Measurements from ENCODE around the gene CFL1.

CFL1 gene

GRCh38 chr11:65810046-65810868, 47.7 kb downstream of the CFL1 start:
- TF ChIP-seq TAF1 (IDR thresholded peaks at IDR 0.05; ENCODE audit: borderline replicate concordance, insufficient read depth, low read length): no peak
- no peak for TF ChIP-seq POLR2AphosphoS5 (IDR thresholded peaks at IDR 0.05; ENCODE audit: low read depth, low read length)
- no peak for TF ChIP-seq SIN3A (IDR thresholded peaks at IDR 0.05; ENCODE audit: borderline replicate concordance, insufficient read depth, low read length)
- TF ChIP-seq FOXP2 (optimal IDR thresholded peaks at IDR 0.05; ENCODE audit: borderline replicate concordance, extremely low read depth, extremely low read length, insufficient read depth): no peak
- TF ChIP-seq REST (IDR thresholded peaks at IDR 0.05; ENCODE audit: insufficient read depth in 1 of 2, low read depth in 2 of 2, low read length in 2 of 2): no peak

- TF ChIP-seq REST (IDR thresholded peaks at IDR 0.05; ENCODE audit: insufficient read depth in 1 of 2, low read depth in 2 of 2, low read length in 2 of 2) (no peak), SIN3A (IDR thresholded peaks at IDR 0.05; ENCODE audit: borderline replicate concordance, insufficient read depth, low read length) (no peak), FOXP2 (optimal IDR thresholded peaks at IDR 0.05; ENCODE audit: borderline replicate concordance, extremely low read depth, extremely low read length, insufficient read depth) (no peak), TAF1 (IDR thresholded peaks at IDR 0.05; ENCODE audit: borderline replicate concordance, insufficient read depth, low read length) (no peak), POLR2AphosphoS5 (IDR thresholded peaks at IDR 0.05; ENCODE audit: low read depth, low read length) (no peak)
Measured at GRCh38 chr11:65809496-65809895, 48.5 kb downstream of the CFL1 start.

- TF ChIP-seq FOXP2 (optimal IDR thresholded peaks at IDR 0.05; ENCODE audit: borderline replicate concordance, extremely low read depth, extremely low read length, insufficient read depth) (no peak), POLR2AphosphoS5 (IDR thresholded peaks at IDR 0.05; ENCODE audit: low read depth, low read length) (no peak), TAF1 (IDR thresholded peaks at IDR 0.05; ENCODE audit: borderline replicate concordance, insufficient read depth, low read length) (no peak), SIN3A (IDR thresholded peaks at IDR 0.05; ENCODE audit: borderline replicate concordance, insufficient read depth, low read length) (no peak), REST (IDR thresholded peaks at IDR 0.05; ENCODE audit: insufficient read depth in 1 of 2, low read depth in 2 of 2, low read length in 2 of 2) (no peak)
Measured at GRCh38 chr11:65808744-65809341, 49.1 kb downstream of the CFL1 start.

- TF ChIP-seq TAF1 (IDR thresholded peaks at IDR 0.05; ENCODE audit: borderline replicate concordance, insufficient read depth, low read length): no peak
- TF ChIP-seq REST (IDR thresholded peaks at IDR 0.05; ENCODE audit: insufficient read depth in 1 of 2, low read depth in 2 of 2, low read length in 2 of 2): no peak
- TF ChIP-seq SIN3A (IDR thresholded peaks at IDR 0.05; ENCODE audit: borderline replicate concordance, insufficient read depth, low read length): no peak
- no peak for TF ChIP-seq POLR2AphosphoS5 (IDR thresholded peaks at IDR 0.05; ENCODE audit: low read depth, low read length)
- no peak for TF ChIP-seq FOXP2 (optimal IDR thresholded peaks at IDR 0.05; ENCODE audit: borderline replicate concordance, extremely low read depth, extremely low read length, insufficient read depth)
Measured at GRCh38 chr11:65806979-65807378, 51.0 kb downstream of the CFL1 start.

Measured in PFSK-1 (cell line).